K562 (cell line): Measurements from ENCODE around the gene SMCHD1. TPM values are rescaled to one million over a fixed set of nuclear protein-coding genes. Genes with fewer than 3 reads are reported as not detected.

Experiments
- ADNP ChIP-seq: fragments of 200-800 bp; sonication (Bioruptor generic); IDR thresholded peaks from 2 replicates; pipeline ENCODE4 v1.6.1; 2016; ENCODE audit warnings: missing genetic modification characterization, missing compliant biosample characterization
- BCLAF1 ChIP-seq, 2 experiments: fragments of 450-650 bp in 1 of 2; IDR thresholded peaks; 2 replicates each; pipeline ENCODE4 v1.6.1; 2011 to 2017; ENCODE audit warnings: low read depth in 2 of 2, antibody characterized with exemption in 1 of 2, borderline replicate concordance in 1 of 2, low read length in 1 of 2, mild to moderate bottlenecking in 1 of 2, mixed read lengths in 1 of 2; ENCODE audit not compliant: control insufficient read depth in 1 of 2
- CAMTA2 ChIP-seq: fragments of 250-450 bp; sonication (Bioruptor Pico); conservative IDR thresholded peaks from 2 replicates; pipeline ENCODE4 v1.5.1; 2022
- CBX1 ChIP-seq: sonication (generic); IDR thresholded peaks from 2 replicates; pipeline ENCODE4 v1.6.1; 2016; ENCODE audit warnings: antibody characterized with exemption, low read depth, mild to moderate bottlenecking
- ELF2 ChIP-seq: fragments of 250-450 bp; sonication (Bioruptor Pico); IDR thresholded peaks from 2 replicates; pipeline ENCODE4 v1.5.0; 2021; ENCODE audit warnings: mild to moderate bottlenecking
- ESRRA ChIP-seq: fragments of 450-650 bp; IDR thresholded peaks from 2 replicates; pipeline ENCODE4 v1.6.1; 2014; ENCODE audit warnings: low read depth, mild to moderate bottlenecking, moderate library complexity, borderline replicate concordance
- HOMEZ ChIP-seq: fragments of 250-450 bp; sonication (Bioruptor Pico); IDR thresholded peaks from 2 replicates; pipeline ENCODE4 v1.4.0; 2020; ENCODE audit warnings: mild to moderate bottlenecking, moderate library complexity
- MCM2 ChIP-seq: fragments of 450-650 bp; IDR thresholded peaks from 2 replicates; pipeline ENCODE4 v1.6.1; 2017; ENCODE audit warnings: low read depth, mild to moderate bottlenecking
- MTA2 ChIP-seq: fragments of 450-650 bp; IDR thresholded peaks from 2 replicates; pipeline ENCODE4 v1.6.1; 2016; ENCODE audit warnings: low read depth
- MXI1 ChIP-seq: IDR thresholded peaks from 2 replicates; pipeline ENCODE4 v1.6.1; 2011; ENCODE audit warnings: low read depth, mild to moderate bottlenecking, improper control_type of control experiment, low read length
- PCBP1 ChIP-seq: fragments of 200-400 bp; formaldehyde crosslinking; IDR thresholded peaks from 2 replicates; pipeline ENCODE4 v1.6.1; 2018; ENCODE audit warnings: mild to moderate bottlenecking, low read depth, low read length; ENCODE audit not compliant: poor library complexity, severe bottlenecking
- RB1 ChIP-seq: fragments of 450-650 bp; IDR thresholded peaks from 2 replicates; pipeline ENCODE4 v1.6.1; 2017; ENCODE audit warnings: low read depth, mild to moderate bottlenecking
- SETDB1 ChIP-seq: IDR thresholded peaks from one replicate; pipeline ENCODE4 v1.6.1; 2012; ENCODE audit warnings: low read length, control low read depth, inconsistent platforms
- SMARCE1 ChIP-seq: fragments of 450-650 bp; IDR thresholded peaks from 2 replicates; pipeline ENCODE4 v1.7.1; 2016; ENCODE audit warnings: mild to moderate bottlenecking
- TCF7L2 ChIP-seq: fragments of 150-350 bp; IDR thresholded peaks from 2 replicates; pipeline ENCODE4 v1.6.1; 2016; ENCODE audit warnings: low read depth, mild to moderate bottlenecking, low read length, moderate library complexity
- ZBTB9 ChIP-seq: fragments of 450-650 bp; formaldehyde crosslinking; IDR thresholded peaks from 2 replicates; pipeline ENCODE4 v1.4.0; 2020; ENCODE audit warnings: mild to moderate bottlenecking, moderate library complexity
- ZC3H4 ChIP-seq: sonication (generic); formaldehyde crosslinking; IDR thresholded peaks from 2 replicates; pipeline ENCODE4 v1.9.0; 2021; ENCODE audit warnings: missing genetic modification reagents, borderline replicate concordance
- ZNF124 ChIP-seq: sonication (generic); formaldehyde crosslinking; IDR thresholded peaks from 2 replicates; pipeline ENCODE4 v1.8.1; 2022; ENCODE audit warnings: missing genetic modification reagents
- ZNF174 ChIP-seq: fragments of 250-450 bp; sonication (Bioruptor Pico); IDR thresholded peaks from 2 replicates; pipeline ENCODE4 v1.4.0; 2020; ENCODE audit warnings: mild to moderate bottlenecking
- ZNF217 ChIP-seq: sonication (generic); formaldehyde crosslinking; IDR thresholded peaks from 2 replicates; pipeline ENCODE4 v1.8.0; 2022; ENCODE audit warnings: mild to moderate bottlenecking, missing genetic modification reagents
- ZNF444 ChIP-seq: fragments of 250-450 bp; sonication (Bioruptor Pico); IDR thresholded peaks from 2 replicates; pipeline ENCODE4 v1.4.0; 2020; ENCODE audit warnings: mild to moderate bottlenecking, moderate library complexity
- ZNF445 ChIP-seq: fragments of 250-450 bp; sonication (Bioruptor Pico); IDR thresholded peaks from 2 replicates; pipeline ENCODE4 v1.4.0; 2020; ENCODE audit warnings: low read depth, mild to moderate bottlenecking, moderate library complexity
- polyA plus RNA-seq, 8 experiments: library from polyadenylated mRNA; depleted of rRNA in 4 of 8; stranded (reverse) in 5 of 8; unstranded in 3 of 8; fragments of >200 nt; fragmentation: Nextera tagmentation in 2 of 8; fragmentation: Illumina TruSeq in 1 of 8; extraction: Ambion mirVana in 2 of 8; extraction: Trizol in 1 of 8; gene quantifications; 2 replicates each; pipeline versions ENCODE4 v1.2.1 to v1.2.3, GENCODE V29; 2011 to 2014; ENCODE audit warnings: inconsistent platforms in 1 of 8, missing spikeins in 1 of 8
- total RNA-seq, 7 experiments: library from RNA; depleted of rRNA in 6 of 7; stranded (reverse); fragments of >200 nt in 6 of 7; fragmentation: Illumina TruSeq in 2 of 7; extraction: Trizol in 2 of 7; gene quantifications; 2 replicates each; pipeline versions ENCODE4 v1.2.1 to v1.2.3, GENCODE V29; 2011 to 2021; ENCODE audit warnings: low replicate concordance in 1 of 7
- TF ChIP-seq, protein P1 (sequence below): fragments of 200-400 bp; formaldehyde crosslinking; IDR thresholded peaks from 2 replicates; pipeline ENCODE4 v1.6.1; 2017; ENCODE audit warnings: mild to moderate bottlenecking, low read depth, low read length, moderate library complexity

Gene SMCHD1
- total and polyA plus RNA-seq, 9 of the 15 experiments (the other 6 are each of a cell fraction or from before 2014, with no cell fraction given) = 6.3 to 144 (median 72.7) TPM

- no peak for TF ChIP-seq CAMTA2 (CRISPR knock-in tag)
- TF ChIP-seq BCLAF1 (IDR thresholded peaks at IDR 0.05; ENCODE audit: borderline replicate concordance in 1 of 2, control insufficient read depth in 1 of 2, low read depth in 2 of 2, low read length in 1 of 2) = no peak
- TF ChIP-seq ZNF174 (CRISPR knock-in tag) = no peak
- TF ChIP-seq HOMEZ (CRISPR knock-in tag) = no peak
- no peak for TF ChIP-seq TCF7L2
- TF ChIP-seq ZNF444 = no peak
- TF ChIP-seq MXI1 = no peak
- TF ChIP-seq ZNF124 (CRISPR knock-in tag) = no peak; the same call in 1 of the 2 replicates
- TF ChIP-seq PCBP1 = peak; percentile 21
- TF ChIP-seq MCM2 = no peak
- TF ChIP-seq RB1 = no peak
- no peak for TF ChIP-seq ZNF445 (CRISPR knock-in tag)
- no peak for TF ChIP-seq SMARCE1
- TF ChIP-seq ELF2 (CRISPR knock-in tag) = no peak
- no peak for TF ChIP-seq SETDB1
- TF ChIP-seq ADNP (tag) = no peak
- TF ChIP-seq ZBTB9 = no peak
- no peak for TF ChIP-seq ZC3H4 (CRISPR knock-in tag)
- TF ChIP-seq CBX1 = no peak
- TF ChIP-seq ZNF217 (CRISPR knock-in tag) = no peak
- TF ChIP-seq MTA2 = no peak
- TF ChIP-seq, protein P1, sequence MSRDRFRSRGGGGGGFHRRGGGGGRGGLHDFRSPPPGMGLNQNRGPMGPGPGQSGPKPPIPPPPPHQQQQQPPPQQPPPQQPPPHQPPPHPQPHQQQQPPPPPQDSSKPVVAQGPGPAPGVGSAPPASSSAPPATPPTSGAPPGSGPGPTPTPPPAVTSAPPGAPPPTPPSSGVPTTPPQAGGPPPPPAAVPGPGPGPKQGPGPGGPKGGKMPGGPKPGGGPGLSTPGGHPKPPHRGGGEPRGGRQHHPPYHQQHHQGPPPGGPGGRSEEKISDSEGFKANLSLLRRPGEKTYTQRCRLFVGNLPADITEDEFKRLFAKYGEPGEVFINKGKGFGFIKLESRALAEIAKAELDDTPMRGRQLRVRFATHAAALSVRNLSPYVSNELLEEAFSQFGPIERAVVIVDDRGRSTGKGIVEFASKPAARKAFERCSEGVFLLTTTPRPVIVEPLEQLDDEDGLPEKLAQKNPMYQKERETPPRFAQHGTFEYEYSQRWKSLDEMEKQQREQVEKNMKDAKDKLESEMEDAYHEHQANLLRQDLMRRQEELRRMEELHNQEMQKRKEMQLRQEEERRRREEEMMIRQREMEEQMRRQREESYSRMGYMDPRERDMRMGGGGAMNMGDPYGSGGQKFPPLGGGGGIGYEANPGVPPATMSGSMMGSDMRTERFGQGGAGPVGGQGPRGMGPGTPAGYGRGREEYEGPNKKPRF = no peak
- no peak for TF ChIP-seq ESRRA
Observed at GRCh38 chr18:2655954-2656236, 369 bp downstream of the SMCHD1 start (continued).
